Measurements from ENCODE around the gene TTLL1. TPM values are rescaled to one million over a fixed set of nuclear protein-coding genes. Genes with fewer than 3 reads are reported as not detected.
A peak's percentile ranks its signal among the peaks of the same experiment; 100 is the strongest.
"Not testable (repeated sequence)": the region's sequence is repeated elsewhere in the genome, so short reads cannot be mapped to it uniquely, and the experiment has no call there.

Gene TTLL1
- total and polyA plus RNA-seq, 4 donors, result 21.6 to 33.6 (median 29.4) TPM

DNA sequence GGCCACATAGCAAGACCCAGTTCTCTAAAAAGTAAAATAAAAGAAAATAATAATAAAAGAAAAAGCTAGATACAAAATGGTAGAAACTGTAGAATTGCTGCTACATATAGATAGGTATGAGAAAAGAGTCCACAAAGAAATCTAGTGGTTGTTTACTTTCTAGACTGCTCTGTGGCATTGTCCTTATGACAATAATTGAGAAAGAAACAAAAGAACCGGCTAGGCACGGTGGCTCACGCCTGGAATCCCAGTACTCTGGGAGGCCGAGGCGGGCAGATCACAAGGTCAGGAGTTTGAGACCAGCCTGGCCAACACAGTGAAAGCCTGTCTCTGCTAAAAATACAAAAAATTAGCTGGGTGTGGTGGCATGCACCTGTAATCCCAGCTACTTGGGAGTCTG, 73.0 kb downstream of the TTLL1 start:
- not testable (repeated sequence) for H3K4me3 ChIP-seq (ENCODE audit: low read depth, low read length); H3K9me3 ChIP-seq (ENCODE audit: control insufficient read depth, insufficient read depth, low read length); H3K27me3 ChIP-seq (ENCODE audit: control insufficient read depth, insufficient read depth, low read length); DNase-seq (ENCODE audit: low read depth in 4 of 6, low spot score in 6 of 6); H3K27ac ChIP-seq (ENCODE audit: low read depth, low read length); H3K36me3 ChIP-seq (ENCODE audit: control insufficient read depth, insufficient read depth, low read length)
- WGBS (ENCODE audit: insufficient coverage), result 82% methylated on average over 5 of the region's 5 CpGs
- H3K4me1 ChIP-seq (ENCODE audit: control insufficient read depth, insufficient read depth, low read length), result peaks cover 20% of the 10 kb centered on the region

DNA sequence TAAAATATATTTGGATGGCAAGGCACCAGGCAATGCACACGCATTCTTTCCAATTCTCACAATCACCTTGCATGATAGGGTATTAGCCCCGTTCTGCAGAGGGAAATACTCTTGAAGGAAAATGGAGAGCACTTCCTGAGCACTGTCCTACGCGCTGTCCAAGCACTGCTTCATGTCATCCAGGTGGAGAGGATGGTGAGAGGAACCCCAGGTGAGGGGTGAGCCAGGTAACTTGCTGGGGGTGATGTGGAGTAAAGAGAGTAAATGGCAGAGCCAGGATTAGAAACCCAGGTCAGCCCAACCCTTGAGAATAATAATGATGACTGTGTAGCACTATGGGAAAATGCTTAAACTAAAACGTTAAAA, 73.5 kb downstream of the TTLL1 start:
- no peak for DNase-seq (ENCODE audit: low read depth in 4 of 6, low spot score in 6 of 6)
- H3K4me1 ChIP-seq (ENCODE audit: control insufficient read depth, insufficient read depth, low read length), result peaks cover 20% of the 10 kb centered on the region
- H3K4me3 ChIP-seq (ENCODE audit: low read depth, low read length), result peak overlapping the region; percentile 74
- no peaks in the 10 kb centered on the region for H3K27me3 ChIP-seq (ENCODE audit: control insufficient read depth, insufficient read depth, low read length)
- no peaks in the 10 kb centered on the region for H3K9me3 ChIP-seq (ENCODE audit: control insufficient read depth, insufficient read depth, low read length)
- H3K36me3 ChIP-seq (ENCODE audit: control insufficient read depth, insufficient read depth, low read length), result no peaks in the 10 kb centered on the region
- H3K27ac ChIP-seq (ENCODE audit: low read depth, low read length), result peak overlapping the region; percentile 48
- WGBS (ENCODE audit: insufficient coverage), result 29% methylated on average over 3 of the region's 5 CpGs

DNA sequence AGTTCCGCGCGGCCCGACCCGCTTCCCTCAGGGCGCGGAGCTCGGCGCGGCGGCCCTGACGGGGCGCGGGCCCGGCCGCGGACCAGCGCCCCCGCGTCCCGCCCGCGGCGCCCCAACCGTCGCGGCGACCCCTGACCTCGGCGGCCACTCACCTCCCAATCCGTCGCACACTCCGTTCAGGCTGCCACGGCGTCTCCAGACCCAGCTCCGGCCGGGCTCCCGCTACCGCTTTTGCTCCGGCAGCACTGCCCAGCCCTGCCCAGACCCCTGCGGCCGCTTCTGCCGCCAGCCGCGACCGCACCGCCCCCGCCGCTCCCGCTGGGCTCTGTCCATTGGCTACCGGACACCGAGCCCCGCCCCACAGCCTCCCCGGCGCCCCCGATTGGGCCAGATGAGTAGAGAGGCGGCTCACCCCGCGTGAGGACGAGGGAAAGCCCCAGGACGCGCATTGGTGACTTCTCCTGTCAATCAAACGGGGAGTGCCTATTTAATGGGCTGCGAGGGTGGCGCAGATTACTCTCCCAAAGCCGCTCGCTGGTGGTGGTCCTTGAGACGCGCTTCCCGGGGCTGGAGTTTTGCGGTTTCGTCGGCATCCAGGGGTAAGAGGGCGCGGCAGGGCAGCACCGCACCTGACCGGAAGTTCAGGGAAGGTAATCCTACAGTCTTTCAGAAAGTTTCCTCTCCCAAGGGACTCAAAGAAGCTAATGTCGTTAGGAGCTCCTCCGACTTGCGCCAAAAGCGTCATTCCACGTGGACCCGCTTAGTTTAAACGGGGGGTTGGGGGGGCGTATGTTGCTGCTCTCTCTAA, 74.1 kb downstream of the TTLL1 start, which contains the start of gene PACSIN2:
Gene PACSIN2, minus strand, starts transcription at position 281 of the 808 bp plus-strand sequence. CDS start 103,069 bp downstream, outside the sequence.
- Histone ChIP-seq H3K4me1 (ENCODE audit: control insufficient read depth, insufficient read depth, low read length) (peaks cover 20% of the 10 kb centered on the region), H3K27me3 (ENCODE audit: control insufficient read depth, insufficient read depth, low read length) (no peaks in the 10 kb centered on the region), H3K9me3 (ENCODE audit: control insufficient read depth, insufficient read depth, low read length) (no peaks in the 10 kb centered on the region), H3K4me3 (ENCODE audit: low read depth, low read length) (peak within 1 kb of the TSS; percentile 74), H3K36me3 (ENCODE audit: control insufficient read depth, insufficient read depth, low read length) (no peaks in the 10 kb centered on the region), H3K27ac (ENCODE audit: low read depth, low read length) (peak within 1 kb of the TSS; percentile 48)
- DNase-seq (ENCODE audit: low read depth in 4 of 6, low spot score in 6 of 6), result peak; percentile 88 to 99 (median 97)
- under 1% methylated on average over 75 of the region's 85 CpGs for WGBS (ENCODE audit: insufficient coverage)

DNA sequence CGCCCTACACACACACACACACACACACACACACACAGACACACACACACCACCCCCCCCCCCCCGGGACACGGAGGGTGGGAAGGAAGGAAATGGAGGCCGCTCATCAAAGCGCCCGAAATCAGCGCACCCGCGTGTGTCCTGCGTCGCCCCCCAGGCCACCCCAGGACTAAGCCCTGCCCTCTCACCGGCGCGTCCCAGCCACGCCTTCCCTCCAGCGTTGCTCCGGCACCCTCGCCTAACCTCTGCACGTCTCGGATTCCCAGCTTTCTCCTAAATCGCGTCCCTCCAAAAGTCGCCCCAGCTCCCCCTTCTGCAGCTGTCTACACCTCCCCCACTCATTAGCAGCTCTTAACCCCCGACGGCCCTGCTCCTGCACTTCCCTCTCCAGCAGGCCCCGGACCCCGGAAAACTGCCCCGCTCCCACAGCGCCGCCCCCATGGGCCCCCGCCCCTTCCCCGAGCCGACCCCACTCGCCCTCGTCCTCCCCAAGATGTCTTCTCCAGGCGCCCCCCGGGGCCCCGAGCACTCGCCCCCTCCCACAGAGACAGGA, 74.8 kb downstream of the TTLL1 start:
- Histone ChIP-seq H3K9me3 (ENCODE audit: control insufficient read depth, insufficient read depth, low read length) (no peaks in the 10 kb centered on the region), H3K4me3 (ENCODE audit: low read depth, low read length) (peak overlapping the region; percentile 56), H3K27ac (ENCODE audit: low read depth, low read length) (peak overlapping the region; percentile 10), H3K27me3 (ENCODE audit: control insufficient read depth, insufficient read depth, low read length) (no peaks in the 10 kb centered on the region), H3K36me3 (ENCODE audit: control insufficient read depth, insufficient read depth, low read length) (no peaks in the 10 kb centered on the region), H3K4me1 (ENCODE audit: control insufficient read depth, insufficient read depth, low read length) (peaks cover 20% of the 10 kb centered on the region)
- WGBS (ENCODE audit: insufficient coverage), result 0% methylated on average over 29 of the region's 39 CpGs
- peak in 1 of 6 donors; percentile 63 for DNase-seq (ENCODE audit: low read depth in 4 of 6, low spot score in 6 of 6)

DNA sequence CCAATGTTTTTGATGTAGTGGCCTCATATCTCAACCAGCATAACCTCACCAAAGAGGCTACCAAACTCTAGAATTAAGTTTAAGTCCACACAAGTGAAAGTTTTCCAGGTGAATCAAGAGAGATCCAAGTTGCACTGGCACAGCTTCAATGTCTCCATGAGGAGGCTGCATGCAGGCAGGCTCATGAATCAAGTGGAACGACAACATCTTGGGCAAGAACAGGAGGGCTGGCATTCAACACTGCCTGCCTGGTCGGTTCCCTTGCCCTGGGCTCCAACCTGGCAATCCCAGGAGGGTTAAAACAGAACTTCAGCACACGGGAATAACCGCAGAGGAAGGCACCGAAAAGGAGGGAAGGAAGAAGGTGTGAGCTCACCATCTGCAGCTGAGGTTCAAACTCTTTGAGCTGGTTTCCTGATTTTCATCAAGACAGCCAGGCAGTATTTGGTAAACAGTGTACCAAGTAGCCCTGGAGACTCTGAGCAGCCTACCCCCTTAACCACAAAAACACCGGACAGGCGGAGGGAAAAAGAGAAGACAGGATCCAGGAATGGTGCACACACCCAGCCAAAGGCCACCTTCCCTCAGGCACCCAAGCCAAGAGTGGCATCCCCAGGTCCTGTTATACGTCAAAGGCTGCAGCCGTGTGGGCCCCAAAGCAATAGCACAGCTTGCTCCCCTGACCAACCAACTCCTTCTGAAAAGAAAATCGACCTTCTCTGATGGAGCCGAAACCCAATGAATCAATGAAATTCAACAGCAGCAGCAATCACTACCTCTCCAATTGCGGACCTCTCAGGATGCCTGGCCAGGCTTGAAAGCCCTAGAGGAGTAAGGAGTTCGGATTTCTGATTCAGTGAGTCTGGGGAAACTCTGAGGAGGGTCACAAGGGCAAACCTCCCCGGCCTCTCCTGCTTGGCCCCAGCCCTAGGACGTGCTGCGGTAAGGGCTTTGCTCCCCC, 75.6 kb downstream of the TTLL1 start:
- peak overlapping the region; percentile 56 for H3K4me3 ChIP-seq (ENCODE audit: low read depth, low read length)
- peak in 1 of 6 donors; percentile 31 for DNase-seq (ENCODE audit: low read depth in 4 of 6, low spot score in 6 of 6)
- H3K36me3 ChIP-seq (ENCODE audit: control insufficient read depth, insufficient read depth, low read length), result no peaks in the 10 kb centered on the region
- peak overlapping the region; percentile 10 for H3K27ac ChIP-seq (ENCODE audit: low read depth, low read length)
- no peaks in the 10 kb centered on the region for H3K27me3 ChIP-seq (ENCODE audit: control insufficient read depth, insufficient read depth, low read length)
- WGBS (ENCODE audit: insufficient coverage), result 12% methylated on average over 5 of the region's 16 CpGs
- H3K9me3 ChIP-seq (ENCODE audit: control insufficient read depth, insufficient read depth, low read length), result no peaks in the 10 kb centered on the region
- peaks cover 20% of the 10 kb centered on the region for H3K4me1 ChIP-seq (ENCODE audit: control insufficient read depth, insufficient read depth, low read length)

DNA sequence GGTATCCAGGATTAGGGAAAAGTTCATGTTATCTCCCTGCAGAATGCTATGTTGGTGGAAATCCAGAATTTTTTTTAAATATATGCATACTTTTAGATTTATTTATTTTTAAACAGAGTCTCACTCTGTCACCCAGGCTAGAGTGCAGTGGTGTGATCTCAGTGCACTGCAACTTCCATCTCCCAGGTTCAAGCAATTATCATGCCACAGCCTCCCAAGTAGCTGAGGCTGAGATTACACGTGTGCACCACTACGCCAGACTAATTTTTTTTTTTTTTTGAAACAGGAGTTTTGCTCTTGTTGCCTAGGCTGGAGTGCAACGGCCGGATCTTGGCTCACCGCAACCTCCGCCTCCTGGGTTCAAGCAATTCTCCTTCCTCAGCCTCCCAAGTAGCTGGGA, 76.8 kb downstream of the TTLL1 start:
- Histone ChIP-seq H3K27me3 (ENCODE audit: control insufficient read depth, insufficient read depth, low read length) (no peaks in the 10 kb centered on the region), H3K27ac (ENCODE audit: low read depth, low read length) (no peak overlapping the region), H3K36me3 (ENCODE audit: control insufficient read depth, insufficient read depth, low read length) (no peaks in the 10 kb centered on the region), H3K4me3 (ENCODE audit: low read depth, low read length) (no peak overlapping the region), H3K9me3 (ENCODE audit: control insufficient read depth, insufficient read depth, low read length) (no peaks in the 10 kb centered on the region), H3K4me1 (ENCODE audit: control insufficient read depth, insufficient read depth, low read length) (peaks cover 24% of the 10 kb centered on the region)
- WGBS (ENCODE audit: insufficient coverage), result 94% methylated on average over 3 of the region's 6 CpGs
- DNase-seq (ENCODE audit: low read depth in 4 of 6, low spot score in 6 of 6), result no peak

DNA sequence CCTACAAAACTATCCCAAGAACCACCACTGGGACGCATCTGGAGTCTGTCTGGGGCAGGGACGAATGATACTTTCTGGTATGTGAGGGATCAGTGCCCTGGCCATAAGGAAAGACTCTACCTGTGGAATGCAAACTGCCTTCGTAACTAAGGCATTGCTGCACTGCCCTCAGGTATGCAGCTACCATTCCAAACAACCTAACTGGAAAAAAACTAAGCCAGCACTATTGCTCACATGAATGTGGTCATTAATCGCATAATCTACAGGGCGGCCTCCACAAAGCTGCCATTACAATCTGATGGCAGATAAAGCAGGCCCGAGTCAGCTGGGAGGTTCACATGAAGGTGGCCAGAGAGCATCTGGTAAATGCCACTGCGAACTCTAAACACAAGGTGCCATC, 78.1 kb downstream of the TTLL1 start:
- WGBS (ENCODE audit: insufficient coverage), result 87% methylated on average over 3 of the region's 7 CpGs
- H3K27ac ChIP-seq (ENCODE audit: low read depth, low read length), result no peak overlapping the region

DNA sequence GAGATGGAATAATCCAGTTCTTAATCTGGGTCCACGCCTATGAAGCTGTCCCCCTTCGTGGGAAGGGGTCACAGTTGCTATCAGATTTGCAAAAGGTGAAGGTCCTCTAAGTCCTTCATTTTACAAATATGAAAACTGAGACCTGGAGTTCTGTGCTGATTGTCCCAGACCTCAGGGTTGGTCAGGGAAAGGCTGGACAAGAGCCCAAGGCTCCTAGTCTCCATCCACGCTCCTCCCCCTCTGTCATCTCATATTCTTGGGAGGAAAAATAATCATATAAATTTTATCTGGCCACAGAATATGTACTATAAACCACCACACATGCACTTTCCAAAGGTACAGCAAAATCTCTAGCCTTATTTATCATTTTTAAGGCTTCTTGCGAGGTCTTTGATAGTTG, 79.7 kb downstream of the TTLL1 start:
- Histone ChIP-seq H3K4me3 (ENCODE audit: low read depth, low read length) (no peak overlapping the region), H3K9me3 (ENCODE audit: control insufficient read depth, insufficient read depth, low read length) (no peaks in the 10 kb centered on the region), H3K27me3 (ENCODE audit: control insufficient read depth, insufficient read depth, low read length) (no peaks in the 10 kb centered on the region), H3K4me1 (ENCODE audit: control insufficient read depth, insufficient read depth, low read length) (peaks cover 27% of the 10 kb centered on the region), H3K27ac (ENCODE audit: low read depth, low read length) (no peak overlapping the region), H3K36me3 (ENCODE audit: control insufficient read depth, insufficient read depth, low read length) (no peaks in the 10 kb centered on the region)
- DNase-seq (ENCODE audit: low read depth in 4 of 6, low spot score in 6 of 6), result no peak
- WGBS (ENCODE audit: insufficient coverage), result 100% methylated on average over 1 of the region's 4 CpGs

More for the DNA sequence above, 78.1 kb downstream of the TTLL1 start:
- Histone ChIP-seq H3K36me3 (ENCODE audit: control insufficient read depth, insufficient read depth, low read length) (no peaks in the 10 kb centered on the region), H3K4me3 (ENCODE audit: low read depth, low read length) (no peak overlapping the region), H3K4me1 (ENCODE audit: control insufficient read depth, insufficient read depth, low read length) (peaks cover 24% of the 10 kb centered on the region), H3K27me3 (ENCODE audit: control insufficient read depth, insufficient read depth, low read length) (no peaks in the 10 kb centered on the region), H3K9me3 (ENCODE audit: control insufficient read depth, insufficient read depth, low read length) (no peaks in the 10 kb centered on the region)
- no peak for DNase-seq (ENCODE audit: low read depth in 4 of 6, low spot score in 6 of 6)

DNA sequence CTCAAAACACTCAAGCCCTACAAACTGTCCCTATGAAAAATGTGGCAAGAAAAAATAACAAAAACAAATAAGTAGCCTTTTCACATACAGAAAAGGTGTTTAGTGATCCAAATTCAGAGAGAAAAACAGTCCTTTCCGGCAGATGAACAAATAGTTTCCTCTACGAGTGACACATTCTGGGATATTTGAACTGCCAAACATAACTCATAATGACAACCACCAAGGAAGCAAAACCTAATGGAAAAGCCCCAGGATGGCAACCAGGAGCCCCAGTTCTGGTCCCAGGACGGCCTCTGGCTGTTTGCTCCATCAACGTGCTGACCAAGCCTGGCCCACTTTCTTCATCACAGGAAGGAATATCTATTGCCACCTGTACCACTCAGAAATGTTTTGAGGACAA, 80.3 kb downstream of the TTLL1 start:
- H3K36me3 ChIP-seq (ENCODE audit: control insufficient read depth, insufficient read depth, low read length), result no peaks in the 10 kb centered on the region
- H3K4me3 ChIP-seq (ENCODE audit: low read depth, low read length), result no peak overlapping the region
- H3K27ac ChIP-seq (ENCODE audit: low read depth, low read length), result no peak overlapping the region
- DNase-seq (ENCODE audit: low read depth in 4 of 6, low spot score in 6 of 6), result no peak
- no peaks in the 10 kb centered on the region for H3K9me3 ChIP-seq (ENCODE audit: control insufficient read depth, insufficient read depth, low read length)
- H3K4me1 ChIP-seq (ENCODE audit: control insufficient read depth, insufficient read depth, low read length), result peaks cover 29% of the 10 kb centered on the region
- H3K27me3 ChIP-seq (ENCODE audit: control insufficient read depth, insufficient read depth, low read length), result no peaks in the 10 kb centered on the region
- 80% methylated on average over 2 of the region's 4 CpGs for WGBS (ENCODE audit: insufficient coverage)
